Retinal pigment epithelial cell (primary cell): Measurements from ENCODE around the gene ANKS1B.

ENCODE experiments used
- DNase-seq: peaks from one replicate; pipeline ENCODE4 v3.0.0-alpha.2; 2010; ENCODE audit warnings: low read depth
- H3K4me3 ChIP-seq: 2 replicates; pipeline ENCODE4 v1.5.1; 2011; ENCODE audit warnings: mild to moderate bottlenecking, low read length, control low read depth, moderate library complexity
- TF ChIP-seq, protein P1 (sequence below): conservative IDR thresholded peaks from 2 replicates; pipeline ENCODE4 v1.5.1; 2011; ENCODE audit warnings: low read depth, low read length, control low read depth, inconsistent platforms

The ANKS1B gene

DNA sequence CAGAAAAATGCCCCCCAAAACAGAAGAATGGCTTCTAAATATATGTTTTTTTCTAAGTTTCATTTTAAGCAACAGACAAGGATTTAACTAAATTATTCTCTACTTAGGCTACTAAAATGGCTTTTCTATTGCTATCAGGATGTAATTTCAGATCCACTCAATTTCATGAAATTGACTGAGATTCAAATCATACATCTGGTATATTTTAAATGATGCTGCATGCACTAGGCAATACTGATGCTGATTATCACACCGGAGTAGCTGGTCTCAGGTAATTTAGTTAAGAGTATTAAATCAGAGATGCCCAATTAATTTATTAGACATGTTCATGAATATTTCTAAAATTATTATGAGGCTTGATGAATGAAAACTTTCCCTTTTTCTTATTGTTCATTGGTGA is 1188.0 kb downstream of the ANKS1B start:
- TF ChIP-seq, protein P1, sequence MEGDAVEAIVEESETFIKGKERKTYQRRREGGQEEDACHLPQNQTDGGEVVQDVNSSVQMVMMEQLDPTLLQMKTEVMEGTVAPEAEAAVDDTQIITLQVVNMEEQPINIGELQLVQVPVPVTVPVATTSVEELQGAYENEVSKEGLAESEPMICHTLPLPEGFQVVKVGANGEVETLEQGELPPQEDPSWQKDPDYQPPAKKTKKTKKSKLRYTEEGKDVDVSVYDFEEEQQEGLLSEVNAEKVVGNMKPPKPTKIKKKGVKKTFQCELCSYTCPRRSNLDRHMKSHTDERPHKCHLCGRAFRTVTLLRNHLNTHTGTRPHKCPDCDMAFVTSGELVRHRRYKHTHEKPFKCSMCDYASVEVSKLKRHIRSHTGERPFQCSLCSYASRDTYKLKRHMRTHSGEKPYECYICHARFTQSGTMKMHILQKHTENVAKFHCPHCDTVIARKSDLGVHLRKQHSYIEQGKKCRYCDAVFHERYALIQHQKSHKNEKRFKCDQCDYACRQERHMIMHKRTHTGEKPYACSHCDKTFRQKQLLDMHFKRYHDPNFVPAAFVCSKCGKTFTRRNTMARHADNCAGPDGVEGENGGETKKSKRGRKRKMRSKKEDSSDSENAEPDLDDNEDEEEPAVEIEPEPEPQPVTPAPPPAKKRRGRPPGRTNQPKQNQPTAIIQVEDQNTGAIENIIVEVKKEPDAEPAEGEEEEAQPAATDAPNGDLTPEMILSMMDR = no peak
- no peak overlapping the region for H3K4me3 ChIP-seq
- DNase-seq = no peak

DNA sequence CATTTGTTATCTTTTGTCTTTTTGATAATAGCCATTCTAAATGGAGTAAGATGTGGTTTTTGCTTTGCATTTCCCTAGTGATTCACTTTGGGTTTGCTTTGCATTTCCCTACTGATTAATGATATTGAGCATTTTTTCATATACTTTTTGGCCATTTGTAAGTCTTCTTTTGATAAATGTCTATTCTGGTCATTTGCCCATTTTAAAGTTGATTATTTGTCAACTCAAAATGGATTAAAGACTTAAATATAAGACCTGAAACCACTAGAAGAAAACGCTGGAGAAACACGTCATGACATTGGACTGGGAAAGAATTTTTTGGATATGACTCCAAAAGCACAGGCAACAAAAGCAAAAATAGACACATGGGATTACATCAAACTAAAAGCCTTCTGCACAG is 1191.6 kb downstream of the ANKS1B start:
- H3K4me3 ChIP-seq = no peak overlapping the region
- TF ChIP-seq, protein P1 = no peak
- no peak for DNase-seq

DNA sequence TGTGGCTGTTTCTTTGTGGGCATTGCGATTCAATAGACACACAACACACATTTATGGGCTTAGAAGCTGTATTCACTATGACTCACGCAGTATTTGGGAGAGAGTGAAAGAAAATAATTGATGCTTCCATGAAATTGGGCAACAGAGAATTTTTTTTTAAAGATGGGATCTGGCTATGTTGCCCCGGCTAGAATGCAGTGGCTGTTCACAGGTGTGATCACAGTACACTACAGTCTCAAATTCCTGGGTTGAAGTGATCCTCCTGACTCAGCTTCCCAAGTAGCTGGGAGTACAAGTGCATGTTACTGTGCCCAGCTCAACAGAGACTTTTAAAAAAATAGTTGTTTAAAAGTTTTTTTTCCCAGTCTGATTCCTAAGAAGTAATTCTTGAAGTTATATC is 1193.3 kb downstream of the ANKS1B start:
- no peak for DNase-seq
- TF ChIP-seq, protein P1 = no peak
- H3K4me3 ChIP-seq = no peak overlapping the region

GRCh38 chr12:98788396-98788795 is 1196.3 kb downstream of the ANKS1B start:
- no peak for DNase-seq
- TF ChIP-seq, protein P1 = no peak
- H3K4me3 ChIP-seq = no peak overlapping the region

DNA sequence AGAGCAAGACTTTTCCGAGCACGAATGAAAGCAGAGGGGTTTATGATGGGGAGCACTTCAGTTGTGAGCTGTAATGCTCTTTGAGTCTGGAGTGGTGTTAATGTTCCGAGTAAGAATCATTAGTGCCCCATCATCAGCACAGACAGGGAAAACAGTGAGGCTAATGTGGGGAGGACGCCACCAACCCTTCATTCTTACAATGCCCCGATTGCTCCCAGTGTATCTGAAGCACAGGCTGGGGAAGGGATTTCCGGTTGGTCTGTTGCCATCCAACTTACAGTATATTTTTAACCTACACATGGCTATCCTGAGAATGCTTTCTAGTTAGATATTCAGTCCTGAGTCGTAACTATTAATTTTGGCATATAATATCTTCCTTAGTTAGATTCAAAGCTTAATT is 1198.1 kb downstream of the ANKS1B start:
- H3K4me3 ChIP-seq = no peak overlapping the region
- TF ChIP-seq, protein P1 = no peak
- DNase-seq = no peak

GRCh38 chr12:98783420-98783819 is 1201.3 kb downstream of the ANKS1B start:
- no peak overlapping the region for H3K4me3 ChIP-seq
- DNase-seq = no peak
- TF ChIP-seq, protein P1 = no peak

DNA sequence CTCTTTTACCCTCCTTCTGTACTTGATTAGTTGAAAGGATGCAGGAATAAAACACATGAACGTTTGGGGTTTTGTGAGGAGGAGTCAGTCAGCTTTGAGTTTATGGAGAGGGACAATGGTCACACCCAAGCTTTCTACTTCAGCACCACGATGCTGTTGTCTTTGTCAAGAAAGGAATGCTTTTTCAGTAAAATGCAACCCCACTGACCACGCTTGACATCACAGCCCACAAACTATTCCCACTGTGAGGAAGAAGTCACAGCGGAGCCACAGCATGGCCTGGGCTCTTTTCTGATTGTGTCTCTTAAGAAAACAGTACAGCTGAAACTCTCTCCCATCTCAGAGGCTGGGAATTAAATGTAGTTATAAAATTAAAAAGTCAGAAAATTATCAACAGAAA is 1204.5 kb downstream of the ANKS1B start:
- TF ChIP-seq, protein P1 = no peak
- DNase-seq = no peak
- H3K4me3 ChIP-seq = no peak overlapping the region
